IMR-90 (cell line): ENCODE measurements around the gene KDM4B. TPM values are rescaled to one million over a fixed set of nuclear protein-coding genes. Genes with fewer than 3 reads are reported as not detected.

ENCODE experiments used
- ATAC-seq: fragments of 200-7000 bp; cut with Tn5 transposase; 2 replicates; pipeline ENCODE4 v1.9.1; 2020; ENCODE audit warnings: low read depth, mild to moderate bottlenecking, moderate library complexity
- BruUV-seq: library from RNA; stranded (reverse); fragments of 400-500 nt; replicated peaks from 2 replicates; lab custom pipeline; 2021; lab: Mats Ljungman, UMichigan
- CTCF ChIA-PET: fragments of 300-600 bp; formaldehyde crosslinking; extraction: SDS; loops from one replicate; lab custom pipeline; 2021; ENCODE audit warnings: antibody characterized with exemption; lab: Yijun Ruan, JAX
- POLR2A ChIA-PET: fragments of 300-600 bp; sonication (Branson Sonifier 250); formaldehyde crosslinking; loops from one replicate; lab custom pipeline; 2022; ENCODE audit warnings: antibody characterized with exemption; ENCODE audit not compliant: unreplicated experiment; lab: Charles Lee
- DNase-seq: peaks from one replicate; pipeline ENCODE4 v3.0.0; 2013
- H2AFZ ChIP-seq: replicated peaks from 2 replicates; pipeline ENCODE3; 2013; ENCODE audit warnings: low read length, mild to moderate bottlenecking; ENCODE audit not compliant: poor library complexity
- H2AK5ac ChIP-seq: 2 replicates; pipeline ENCODE4 v1.6.1; 2013; ENCODE audit warnings: low read depth, low read length, inconsistent platforms
- H2AK9ac ChIP-seq: replicated peaks from 2 replicates; pipeline ENCODE3; 2013; ENCODE audit warnings: mild to moderate bottlenecking, low read depth, low read length, moderate library complexity; ENCODE audit not compliant: poor library complexity
- H2BK120ac ChIP-seq: 2 replicates; pipeline ENCODE4 v1.6.1; 2013; ENCODE audit warnings: low read depth, low read length, inconsistent platforms
- H2BK15ac ChIP-seq: 3 replicates; pipeline ENCODE4 v1.6.1; 2013; ENCODE audit warnings: low read depth, low read length, inconsistent platforms
- H2BK20ac ChIP-seq: 2 replicates; pipeline ENCODE4 v1.6.1; 2013; ENCODE audit warnings: low read depth, mild to moderate bottlenecking, inconsistent platforms, low read length, moderate library complexity
- H2BK5ac ChIP-seq: 2 replicates; pipeline ENCODE4 v1.6.1; 2013; ENCODE audit warnings: mild to moderate bottlenecking, low read depth, low read length, inconsistent platforms; ENCODE audit not compliant: poor library complexity, severe bottlenecking
- H3K14ac ChIP-seq: replicated peaks from 2 replicates; pipeline ENCODE4 v1.6.1; 2013; ENCODE audit warnings: low read depth, low read length, inconsistent platforms
- H3K18ac ChIP-seq: 2 replicates; pipeline ENCODE4 v1.6.1; 2013; ENCODE audit warnings: low read depth, low read length, control low read depth
- H3K23ac ChIP-seq: 2 replicates; pipeline ENCODE4 v1.6.1; 2013; ENCODE audit warnings: low read depth, low read length, inconsistent platforms
- H3K27ac ChIP-seq: 2 replicates; pipeline ENCODE4 v1.5.1; 2013; ENCODE audit warnings: mild to moderate bottlenecking, control low read depth, low read length; ENCODE audit not compliant: insufficient read depth
- H3K27me3 ChIP-seq: 2 replicates; pipeline ENCODE4 v1.6.1; 2013; ENCODE audit warnings: low read length; ENCODE audit not compliant: control insufficient read depth, insufficient read depth
- H3K36me3 ChIP-seq: 2 replicates; pipeline ENCODE4 v1.6.1; 2013; ENCODE audit warnings: low read length, mixed read lengths; ENCODE audit not compliant: control insufficient read depth, insufficient read depth
- H3K4ac ChIP-seq: 2 replicates; pipeline ENCODE4 v1.6.1; 2013; ENCODE audit warnings: low read depth, low read length, inconsistent platforms
- H3K4me1 ChIP-seq: 2 replicates; pipeline ENCODE4 v1.6.1; 2013; ENCODE audit warnings: low read length, mixed read lengths; ENCODE audit not compliant: control insufficient read depth, insufficient read depth
- H3K4me2 ChIP-seq: 2 replicates; pipeline ENCODE4 v1.6.1; 2013; ENCODE audit warnings: low read depth, mild to moderate bottlenecking, control low read depth, low read length, moderate library complexity
- H3K4me3 ChIP-seq: 2 replicates; pipeline ENCODE4 v1.5.1; 2013; ENCODE audit warnings: low read depth, mild to moderate bottlenecking, control low read depth, low read length, moderate library complexity; ENCODE audit not compliant: insufficient read depth
- H3K56ac ChIP-seq: 2 replicates; pipeline ENCODE4 v1.6.1; 2013; ENCODE audit warnings: low read length, inconsistent platforms; ENCODE audit not compliant: insufficient read depth; ENCODE audit errors: extremely low read depth
- H3K79me1 ChIP-seq, 2 experiments: 2 replicates each; pipeline ENCODE4 v1.6.1; 2013; ENCODE audit warnings: low read length in 2 of 2, inconsistent platforms in 1 of 2, low read depth in 1 of 2
- H3K9ac ChIP-seq: 2 replicates; pipeline ENCODE4 v1.6.1; 2013; ENCODE audit warnings: low read depth, low read length, control low read depth
- H3K9me1 ChIP-seq: 2 replicates; pipeline ENCODE4 v1.6.1; 2013; ENCODE audit warnings: low read length, inconsistent platforms; ENCODE audit not compliant: insufficient read depth
- H3K9me3 ChIP-seq: 2 replicates; pipeline ENCODE4 v1.6.1; 2013; ENCODE audit warnings: low read length; ENCODE audit not compliant: control insufficient read depth, insufficient read depth
- H4K20me1 ChIP-seq: 2 replicates; pipeline ENCODE4 v1.6.1; 2013; ENCODE audit warnings: low read length, inconsistent platforms; ENCODE audit not compliant: insufficient read depth
- H4K5ac ChIP-seq: 2 replicates; pipeline ENCODE4 v1.6.1; 2013; ENCODE audit warnings: mild to moderate bottlenecking, low read depth, low read length, control low read depth
- H4K8ac ChIP-seq, 2 experiments: 2 replicates each; pipeline ENCODE4 v1.6.1; 2013; ENCODE audit warnings: low read depth in 2 of 2, low read length in 2 of 2, control low read depth in 1 of 2, inconsistent platforms in 1 of 2
- H4K91ac ChIP-seq: 2 replicates; pipeline ENCODE4 v1.6.1; 2013; ENCODE audit warnings: low read depth, low read length, inconsistent platforms; ENCODE audit not compliant: insufficient read depth
- BHLHE40 ChIP-seq: fragments of 150-350 bp; IDR thresholded peaks from 2 replicates; pipeline ENCODE4 v1.6.1; 2016; ENCODE audit warnings: mild to moderate bottlenecking, low read depth, low read length
- CEBPB ChIP-seq: IDR thresholded peaks from 2 replicates; pipeline ENCODE4 v1.6.1; 2012; ENCODE audit warnings: low read depth, low read length, improper control_type of control experiment
- CHD1 ChIP-seq: IDR thresholded peaks from 2 replicates; pipeline ENCODE4 v1.6.1; 2012; ENCODE audit warnings: low read depth, low read length, improper control_type of control experiment
- CTCF ChIP-seq: conservative IDR thresholded peaks from 2 replicates; pipeline ENCODE4 v1.5.1; 2012; ENCODE audit warnings: mild to moderate bottlenecking, low read depth, low read length, improper control_type of control experiment
- FOS ChIP-seq: fragments of 150-350 bp; IDR thresholded peaks from 2 replicates; pipeline ENCODE4 v1.6.1; 2016; ENCODE audit warnings: low read depth, low read length
- MAFK ChIP-seq: IDR thresholded peaks from 2 replicates; pipeline ENCODE4 v1.6.1; 2012; ENCODE audit warnings: low read depth, low read length, improper control_type of control experiment
- MAZ ChIP-seq: IDR thresholded peaks from 2 replicates; pipeline ENCODE4 v1.6.1; 2012; ENCODE audit warnings: low read depth, mild to moderate bottlenecking, low read length, improper control_type of control experiment, moderate library complexity, borderline replicate concordance
- MXI1 ChIP-seq: IDR thresholded peaks from 2 replicates; pipeline ENCODE4 v1.6.1; 2012; ENCODE audit warnings: low read depth, mild to moderate bottlenecking, low read length, moderate library complexity, borderline replicate concordance
- NFE2L2 ChIP-seq: fragments of 150-350 bp; IDR thresholded peaks from 2 replicates; pipeline ENCODE4 v1.6.1; 2016; ENCODE audit warnings: low read depth, mild to moderate bottlenecking, low read length
- POLR2A ChIP-seq: IDR thresholded peaks from 2 replicates; pipeline ENCODE4 v1.6.1; 2012; ENCODE audit warnings: mild to moderate bottlenecking, low read depth, low read length
- RAD21 ChIP-seq: IDR thresholded peaks from 2 replicates; pipeline ENCODE4 v1.6.1; 2012; ENCODE audit warnings: low read length, improper control_type of control experiment
- RCOR1 ChIP-seq: IDR thresholded peaks from 2 replicates; pipeline ENCODE4 v1.6.1; 2012; ENCODE audit warnings: mild to moderate bottlenecking, low read length, improper control_type of control experiment; ENCODE audit not compliant: insufficient replicate concordance
- RFX5 ChIP-seq: IDR thresholded peaks from 2 replicates; pipeline ENCODE4 v1.8.0; 2012; ENCODE audit warnings: low read depth, mild to moderate bottlenecking, low read length, moderate library complexity
- SMC3 ChIP-seq: fragments of 150-350 bp; IDR thresholded peaks from 2 replicates; pipeline ENCODE4 v1.6.1; 2016; ENCODE audit warnings: low read depth, mild to moderate bottlenecking, antibody characterized with exemption, low read length, moderate library complexity
- WGBS, 2 experiments: methylation state at CpG; one replicate each; pipeline versions ENCODE4 v1.1.5 to v1.1.7; 2013; ENCODE audit warnings: missing lambda C conversion rate in 2 of 2; ENCODE audit not compliant: insufficient read length in 1 of 2; ENCODE audit errors: extremely low coverage in 2 of 2; 5-methylcytosine and 5-hydroxymethylcytosine counted together
- dilution Hi-C: fragments of 300-500 bp; cut with HindIII; formaldehyde crosslinking; loops from one replicate; pipeline ENCODE4 v1.14.3; 2018; ENCODE audit warnings: low sequenced_read_pairs; ENCODE audit not compliant: unreplicated experiment
- in situ Hi-C: fragments of 300-500 bp; cut with MboI; formaldehyde crosslinking; loops from 3 replicates; pipeline ENCODE4 v1.14.3; 2019; ENCODE audit warnings: low sequenced_read_pairs, inconsistent platforms, mixed read lengths
- intact Hi-C: fragments of 100-400 bp; cut with micrococcal nuclease; formaldehyde crosslinking; loops from 2 replicates; pipeline ENCODE4 v1.10.0; 2022
- polyA plus RNA-seq, 3 experiments: library from polyadenylated mRNA; depleted of rRNA; stranded (reverse); fragments of >200 nt; gene quantifications; 2 replicates each; pipeline ENCODE4 v1.2.3, GENCODE V29; 2012; ENCODE audit warnings: low replicate concordance in 1 of 3
- total RNA-seq: library from RNA; depleted of rRNA; stranded (reverse); fragments of >200 nt; gene quantifications from 2 replicates; pipeline ENCODE4 v1.2.3, GENCODE V29; 2012
- TF ChIP-seq, protein P1 (sequence below): fragments of 150-350 bp; IDR thresholded peaks from 2 replicates; pipeline ENCODE4 v1.6.1; 2016; ENCODE audit warnings: low read depth, mild to moderate bottlenecking, low read length, moderate library complexity, borderline replicate concordance

KDM4B gene
- total and polyA plus RNA-seq, 2 of the 4 experiments (the other 2 are of a cell fraction), result 5.0 to 17.9 TPM

- dilution Hi-C loops, result no loop called here
- no peaks in the 10 kb centered on the region for H3K9me3 ChIP-seq
- ATAC-seq, result no peak
- H4K8ac ChIP-seq, result no peak overlapping the region
- DNase-seq, result no peak
- H2AK9ac ChIP-seq, result no peak overlapping the region
- POLR2A ChIA-PET, result no interaction called here
- H3K4me3 ChIP-seq, result no peak overlapping the region
- CTCF ChIA-PET, result no interaction called here
- intact Hi-C loops, result no loop called here
- no peak overlapping the region for H3K56ac ChIP-seq
- 84% methylated on average over 14 of the region's 19 CpGs; no CpG with 5 or more reads in 1 of the 2 experiments for WGBS, 2 experiments
- no TSS peak for BruUV-seq
- H3K23ac ChIP-seq, result no peak overlapping the region
- H3K27me3 ChIP-seq, result no peaks in the 10 kb centered on the region
- no peak overlapping the region for H3K27ac ChIP-seq
- H4K20me1 ChIP-seq, result peaks cover 5% of the 10 kb centered on the region
- H3K14ac ChIP-seq, result no peak overlapping the region
- no peaks in the 10 kb centered on the region; a peak in 2 of 4 replicates for H3K79me1 ChIP-seq
- no peak overlapping the region for H4K5ac ChIP-seq
- H3K4me1 ChIP-seq, result no peaks in the 10 kb centered on the region; the same call in 1 of the 2 replicates
- H3K4me2 ChIP-seq, result no peak overlapping the region
- H2AK5ac ChIP-seq, result no peak overlapping the region
- no peak overlapping the region for H2BK120ac ChIP-seq
- no peak for TF ChIP-seq RAD21
- no peak for TF ChIP-seq RCOR1
- no peak for TF ChIP-seq MAFK
- TF ChIP-seq RFX5, result no peak
- no peak for TF ChIP-seq MAZ
- TF ChIP-seq MXI1, result no peak
- no peak for TF ChIP-seq NFE2L2
- TF ChIP-seq, protein P1, sequence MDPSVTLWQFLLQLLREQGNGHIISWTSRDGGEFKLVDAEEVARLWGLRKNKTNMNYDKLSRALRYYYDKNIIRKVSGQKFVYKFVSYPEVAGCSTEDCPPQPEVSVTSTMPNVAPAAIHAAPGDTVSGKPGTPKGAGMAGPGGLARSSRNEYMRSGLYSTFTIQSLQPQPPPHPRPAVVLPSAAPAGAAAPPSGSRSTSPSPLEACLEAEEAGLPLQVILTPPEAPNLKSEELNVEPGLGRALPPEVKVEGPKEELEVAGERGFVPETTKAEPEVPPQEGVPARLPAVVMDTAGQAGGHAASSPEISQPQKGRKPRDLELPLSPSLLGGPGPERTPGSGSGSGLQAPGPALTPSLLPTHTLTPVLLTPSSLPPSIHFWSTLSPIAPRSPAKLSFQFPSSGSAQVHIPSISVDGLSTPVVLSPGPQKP, result no peak
- TF ChIP-seq SMC3, result no peak
- TF ChIP-seq CHD1, result no peak
- TF ChIP-seq BHLHE40, result no peak
- TF ChIP-seq CTCF, result no peak
- TF ChIP-seq FOS, result no peak
- TF ChIP-seq CEBPB, result no peak
- TF ChIP-seq POLR2A, result no peak
- 0 out of 2 replicates have a peak, but pooled peaks cover 3% of the 10 kb centered on the region for H3K9me1 ChIP-seq
- H2AFZ ChIP-seq, result no peak overlapping the region
- in situ Hi-C loops, result no loop called here
- H2BK5ac ChIP-seq, result no peak overlapping the region
- H3K4ac ChIP-seq, result no peak overlapping the region
- H4K91ac ChIP-seq, result no peak overlapping the region
- no peak overlapping the region for H3K18ac ChIP-seq
- no peak overlapping the region for H3K9ac ChIP-seq
- peaks cover 45% of the 10 kb centered on the region for H3K36me3 ChIP-seq
- no peak overlapping the region for H2BK20ac ChIP-seq
- H2BK15ac ChIP-seq, result no peak overlapping the region
Observed at GRCh38 chr19:5106971-5107370, 138.1 kb downstream of the KDM4B start.
